ENCODE data around the gene KCNJ1.

KCNJ1 gene

DNA sequence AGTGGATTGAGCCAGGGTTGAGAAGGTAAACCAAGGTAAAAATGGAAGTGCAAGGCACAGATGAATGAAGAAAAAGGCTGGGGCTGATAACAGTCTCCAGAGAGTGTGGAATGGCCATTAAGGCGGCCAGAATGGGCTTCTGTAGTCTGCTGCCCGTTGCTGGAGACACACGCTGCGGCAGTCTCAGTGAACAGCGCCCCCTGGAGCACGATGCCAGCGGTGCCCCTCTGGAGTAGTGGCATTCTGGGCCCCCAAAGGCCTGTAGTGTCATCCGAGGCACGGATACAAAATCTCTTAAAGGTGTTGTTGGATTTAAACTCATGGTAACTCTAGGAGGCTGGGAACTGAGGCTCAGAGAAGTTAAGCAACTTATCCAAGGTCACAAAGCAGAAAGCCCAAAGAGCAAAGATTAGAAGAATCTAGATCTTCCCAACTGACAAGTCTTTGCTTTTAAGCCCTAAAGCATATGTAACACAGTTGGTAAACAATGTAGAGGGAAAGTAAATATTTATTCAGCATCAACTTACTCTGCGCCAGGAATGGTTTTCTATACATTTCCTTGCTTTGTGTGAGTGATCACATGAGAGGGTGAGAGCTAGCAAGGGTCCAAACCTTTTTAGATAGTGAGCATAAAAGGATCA, 18.2 kb downstream of the KCNJ1 start:
- peak; percentile 54 for DNase-seq (ENCODE audit: low spot score)

DNA sequence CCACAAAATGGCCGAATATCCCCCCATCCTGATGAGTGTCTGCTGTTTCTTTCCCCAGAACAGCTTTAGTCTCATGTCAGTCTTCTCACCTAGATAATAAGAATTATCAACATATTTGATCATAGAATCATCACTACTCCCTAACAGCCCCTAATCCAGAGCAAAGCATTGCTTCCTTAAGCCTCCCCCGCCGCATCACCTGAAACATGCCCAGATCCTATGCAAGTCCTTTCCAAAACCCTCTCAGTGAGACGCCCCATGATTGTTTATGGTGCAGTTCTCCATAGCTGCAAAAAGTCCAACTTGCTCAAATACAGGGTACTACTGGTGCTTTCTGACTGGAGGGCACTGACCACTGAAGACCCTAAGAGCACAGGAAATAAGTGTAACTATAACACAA, 20.1 kb downstream of the KCNJ1 start:
- DNase-seq (ENCODE audit: low spot score): no peak

DNA sequence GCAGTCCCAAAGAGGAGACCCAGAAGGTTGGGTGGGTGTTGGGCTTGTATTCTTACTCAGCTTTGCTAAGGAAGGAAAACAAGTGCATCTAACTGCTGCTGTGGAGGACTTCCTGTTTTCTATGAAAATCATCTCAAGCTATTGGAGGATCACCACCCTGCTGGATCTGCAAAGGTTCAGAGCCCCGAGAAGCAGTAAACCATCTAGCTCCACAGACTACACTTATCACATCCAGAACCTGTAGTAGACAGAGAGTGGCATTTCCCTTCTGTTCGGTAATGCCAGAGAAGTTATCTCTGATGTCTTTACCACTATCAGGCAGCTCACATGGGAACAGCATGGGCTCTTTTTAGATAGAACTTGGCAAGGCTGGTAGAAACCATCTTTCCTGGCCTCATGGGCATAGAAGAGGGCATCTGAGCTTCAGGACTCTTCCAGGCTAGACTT, 21.7 kb downstream of the KCNJ1 start:
- DNase-seq (ENCODE audit: low spot score): no peak

DNA sequence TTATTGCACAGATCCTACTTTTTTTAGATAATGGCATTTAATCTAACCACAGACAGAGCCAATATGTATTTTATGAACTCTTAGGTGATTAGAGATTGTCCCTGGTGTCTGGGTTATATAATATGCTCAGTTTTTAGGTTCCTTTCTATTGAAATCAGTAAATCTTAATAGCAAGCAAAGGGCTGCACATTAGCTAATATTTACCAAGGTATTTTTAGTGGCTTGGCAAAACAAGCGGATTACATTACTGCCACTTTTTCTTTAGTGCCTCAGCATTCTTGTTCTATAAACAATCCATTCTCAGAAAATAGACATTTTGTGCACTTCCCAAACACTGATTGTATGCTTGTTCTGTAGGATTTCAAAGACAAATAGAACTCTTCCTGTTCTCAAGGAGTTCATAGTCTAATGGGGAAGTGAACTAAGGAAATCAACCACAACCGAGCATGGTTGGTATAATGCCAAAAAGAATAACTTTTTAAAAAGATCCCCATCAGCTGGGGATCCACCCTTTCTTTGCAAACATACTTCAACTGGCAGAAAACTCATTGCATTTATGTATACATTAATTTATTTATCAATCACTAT, 23.8 kb downstream of the KCNJ1 start:
- DNase-seq (ENCODE audit: low spot score): no peak

DNA sequence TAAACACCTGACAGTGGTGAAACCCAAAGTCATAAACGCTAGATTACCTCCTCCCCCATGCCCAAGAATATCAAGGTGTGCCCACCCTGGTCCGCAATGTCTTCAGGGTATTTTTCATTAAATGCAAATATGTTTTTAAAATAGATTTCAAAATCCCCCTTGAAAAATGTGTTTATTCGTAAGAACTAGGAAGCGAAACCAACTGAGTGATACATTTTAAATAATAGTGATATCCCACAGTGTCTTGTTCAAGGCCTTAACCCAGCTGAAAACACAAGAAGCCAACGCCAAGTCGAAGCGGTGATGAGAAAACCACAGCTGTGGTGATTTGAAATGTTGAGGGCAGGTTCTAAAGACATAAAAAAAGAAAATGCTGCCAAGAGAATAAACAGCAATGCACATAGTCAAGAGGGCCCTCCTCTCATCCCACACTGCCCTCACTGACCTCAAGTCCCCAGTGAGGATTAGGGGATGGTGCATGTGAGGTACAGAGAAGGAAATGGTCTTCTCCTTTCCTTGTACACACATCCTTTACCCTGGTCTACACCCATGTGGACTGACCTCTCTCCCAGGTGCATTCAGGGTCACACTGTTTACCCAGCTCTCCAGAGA, 25.5 kb downstream of the KCNJ1 start:
- DNase-seq (ENCODE audit: low spot score): no peak

DNA sequence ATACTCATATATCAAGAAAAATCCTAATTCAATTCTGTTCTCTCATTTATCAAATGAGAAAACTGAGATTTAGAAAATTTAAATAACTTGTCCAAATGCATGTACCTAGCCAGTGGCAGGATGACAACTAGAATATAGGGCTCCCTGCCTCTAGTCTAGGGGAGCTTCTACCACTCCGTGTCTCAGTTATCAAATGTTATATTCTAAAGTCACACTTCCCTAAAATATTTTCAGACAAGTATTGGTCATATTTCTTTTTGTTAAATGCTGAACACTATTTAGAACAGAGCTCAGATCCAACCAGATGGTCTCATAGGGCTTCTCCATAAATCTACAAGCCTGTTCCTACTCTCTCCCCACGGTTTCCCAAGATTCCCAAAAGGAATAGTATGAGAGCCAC, 26.3 kb downstream of the KCNJ1 start:
- no peak for DNase-seq (ENCODE audit: low spot score)

DNA sequence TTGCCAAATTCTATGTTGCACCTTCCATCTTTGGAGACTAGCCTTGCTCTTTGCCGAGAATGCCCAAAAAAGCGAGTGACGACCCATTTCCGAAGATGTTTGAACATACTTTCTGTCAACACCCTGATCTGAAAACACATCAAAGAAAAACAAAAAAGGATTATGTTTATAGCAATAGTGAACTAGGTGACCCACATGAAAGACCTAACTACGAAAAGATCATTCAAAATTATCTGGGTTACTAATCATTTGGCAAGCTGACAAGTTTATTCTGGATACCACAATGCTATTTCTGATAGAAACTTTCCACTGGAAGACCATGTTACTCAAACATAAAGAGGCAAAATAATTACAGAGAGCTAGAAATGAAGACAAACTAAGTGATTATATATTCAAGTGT, 27.0 kb downstream of the KCNJ1 start:
- no peak for DNase-seq (ENCODE audit: low spot score)

DNA sequence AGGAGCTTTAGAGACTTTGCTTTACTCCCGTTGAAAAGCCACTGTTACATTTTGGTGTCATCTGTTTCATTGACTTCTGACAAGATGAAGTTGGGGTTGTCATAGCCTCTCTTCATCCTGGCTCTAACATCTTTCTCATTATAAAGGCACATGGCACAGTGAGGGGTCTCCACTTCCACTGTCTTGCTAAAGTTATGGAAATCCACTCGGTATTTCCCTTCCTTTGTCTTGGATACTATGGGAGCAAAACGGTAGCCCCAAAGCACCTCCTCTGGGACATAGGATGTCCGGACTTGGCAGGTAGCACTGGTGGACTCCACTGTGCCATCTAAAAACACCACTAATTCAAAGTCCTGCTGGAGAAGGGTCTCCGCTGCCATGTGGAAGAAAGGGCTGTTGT, 28.0 kb downstream of the KCNJ1 start:
- DNase-seq (ENCODE audit: low spot score): no peak

DNA sequence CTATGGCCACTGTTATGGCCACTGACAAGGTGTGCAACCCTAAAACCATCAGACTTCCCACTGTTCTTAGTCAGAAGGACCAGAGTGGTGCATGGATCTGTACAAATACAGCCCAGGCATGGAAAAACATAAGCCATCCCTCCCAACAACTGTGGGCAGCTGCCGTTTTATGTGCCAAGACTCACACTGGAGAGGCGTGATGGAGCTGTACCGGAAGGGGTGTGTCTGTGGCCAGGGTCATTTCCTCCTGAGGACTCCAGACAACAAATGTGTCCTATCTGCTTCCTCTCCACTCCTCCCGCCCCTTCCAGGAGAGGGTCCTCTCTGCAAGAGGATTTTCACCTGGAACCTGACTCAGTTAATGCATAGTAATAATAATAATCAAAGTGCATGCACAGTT, 29.5 kb downstream of the KCNJ1 start:
- DNase-seq (ENCODE audit: low spot score): peak; percentile 13

DNA sequence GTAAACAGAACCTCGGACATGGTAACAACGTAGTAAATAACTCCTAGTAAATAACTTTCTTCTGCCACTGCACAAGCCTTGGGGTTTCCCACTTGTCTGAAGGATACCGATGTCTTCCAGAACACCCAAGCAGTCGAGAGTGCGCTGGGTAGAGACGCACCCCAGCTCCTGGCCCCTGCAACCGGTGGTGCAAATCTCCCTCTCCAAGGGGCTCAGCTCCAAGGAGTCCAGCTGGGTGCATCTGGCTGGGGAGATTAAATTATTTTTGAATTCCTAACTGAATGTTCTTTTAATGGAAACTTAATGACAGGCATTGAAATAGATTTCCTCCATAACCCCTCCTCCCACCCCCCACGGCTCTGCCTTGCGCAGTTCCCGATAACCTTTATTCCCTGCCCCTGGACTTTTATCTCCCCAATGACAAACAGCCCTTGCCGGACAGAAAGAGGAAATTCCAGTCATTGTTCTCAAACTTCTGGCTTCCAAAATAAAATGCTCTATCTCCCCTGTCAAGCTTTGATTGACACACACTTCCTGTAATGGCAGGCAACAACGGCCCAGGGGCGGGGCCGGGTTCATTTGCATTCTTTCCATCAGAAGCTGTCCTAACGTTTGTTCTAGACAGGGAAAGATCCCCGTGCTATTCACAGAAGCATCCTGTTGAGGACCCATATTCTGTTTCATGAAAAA, 31.2 kb downstream of the KCNJ1 start:
- no peak for DNase-seq (ENCODE audit: low spot score)

DNA sequence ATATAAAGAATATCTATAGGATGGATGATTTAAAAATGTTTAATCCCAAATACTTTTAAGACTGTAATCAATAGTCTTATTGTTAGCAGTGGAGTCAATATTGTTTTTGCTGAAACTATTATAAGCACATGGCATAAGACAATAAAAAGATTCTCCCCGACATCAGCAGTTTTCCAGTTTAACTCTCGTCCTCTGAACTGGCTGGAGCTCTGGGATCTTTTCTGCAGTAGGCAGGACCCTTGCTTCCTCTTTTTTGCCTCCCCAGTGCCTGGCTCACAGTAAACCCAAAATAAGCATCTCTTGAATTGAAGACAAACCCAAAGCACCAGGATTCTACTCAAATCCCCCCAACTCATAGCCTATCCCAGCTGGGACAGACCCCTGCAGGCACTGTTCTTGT, 32.9 kb downstream of the KCNJ1 start:
- DNase-seq (ENCODE audit: low spot score): no peak

DNA sequence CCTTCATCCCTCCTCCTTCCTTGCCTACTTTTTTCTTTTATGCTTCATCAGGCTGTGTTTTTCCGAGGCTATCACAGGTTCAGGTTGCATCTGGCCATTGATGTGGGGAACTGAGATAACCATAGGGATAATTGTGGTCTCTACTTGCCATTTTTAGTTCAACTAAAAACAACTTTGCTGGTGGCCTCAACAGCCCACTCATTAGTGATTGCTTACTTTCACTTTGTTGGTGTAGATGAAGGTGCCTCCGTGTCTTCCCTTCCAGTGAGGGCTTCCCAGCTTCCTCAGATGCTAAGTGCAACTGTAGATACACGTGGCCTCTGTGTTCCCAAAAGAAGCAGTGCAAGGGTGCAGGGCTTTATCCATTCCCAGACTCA, 35.0 kb downstream of the KCNJ1 start:
- DNase-seq (ENCODE audit: low spot score): no peak

DNA sequence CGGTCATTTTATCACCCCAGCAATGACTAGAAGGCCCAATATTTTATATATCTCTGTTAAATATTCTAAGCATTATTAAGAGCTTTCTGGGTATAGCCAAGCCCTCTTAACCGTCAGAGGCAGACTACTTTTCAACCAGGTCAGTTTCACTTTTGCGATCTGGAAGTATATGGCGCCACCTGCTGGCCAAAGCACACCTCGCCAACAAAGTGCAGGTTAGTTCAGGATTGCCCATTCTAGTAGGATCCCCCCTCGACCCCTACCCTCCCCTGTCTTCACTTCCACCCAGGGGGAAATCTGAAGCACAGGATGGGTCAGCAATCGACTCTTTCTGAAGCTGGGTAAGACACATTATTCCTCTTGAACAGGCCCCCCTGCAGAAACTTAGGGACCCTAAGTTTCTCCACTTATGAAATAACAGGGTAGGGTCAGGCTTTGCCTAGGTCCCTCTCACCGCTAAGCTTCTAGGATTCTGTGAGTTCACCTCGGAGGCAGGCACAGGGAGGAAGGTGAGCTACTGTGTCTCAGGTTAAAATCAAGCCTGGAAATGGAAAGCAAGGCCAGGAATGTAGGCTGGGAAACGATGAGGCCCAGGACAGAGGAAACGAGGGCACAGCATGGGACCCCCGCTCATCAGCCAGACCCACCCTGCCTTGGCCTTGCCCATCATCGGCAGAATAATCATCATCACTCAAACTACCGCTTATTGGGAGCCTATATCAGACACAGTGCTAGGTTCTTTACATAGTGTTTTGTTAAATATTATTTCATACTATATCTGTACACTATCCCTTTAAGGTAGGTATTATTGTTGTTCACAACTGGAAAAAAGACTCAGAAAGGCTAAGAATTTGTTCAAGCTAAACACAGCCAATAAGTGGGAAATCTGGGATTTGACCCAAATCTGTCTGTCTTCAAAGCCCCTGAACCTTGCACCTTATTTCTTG, 35.6 kb downstream of the KCNJ1 start:
- peak; percentile 90 for DNase-seq (ENCODE audit: low spot score)

DNA sequence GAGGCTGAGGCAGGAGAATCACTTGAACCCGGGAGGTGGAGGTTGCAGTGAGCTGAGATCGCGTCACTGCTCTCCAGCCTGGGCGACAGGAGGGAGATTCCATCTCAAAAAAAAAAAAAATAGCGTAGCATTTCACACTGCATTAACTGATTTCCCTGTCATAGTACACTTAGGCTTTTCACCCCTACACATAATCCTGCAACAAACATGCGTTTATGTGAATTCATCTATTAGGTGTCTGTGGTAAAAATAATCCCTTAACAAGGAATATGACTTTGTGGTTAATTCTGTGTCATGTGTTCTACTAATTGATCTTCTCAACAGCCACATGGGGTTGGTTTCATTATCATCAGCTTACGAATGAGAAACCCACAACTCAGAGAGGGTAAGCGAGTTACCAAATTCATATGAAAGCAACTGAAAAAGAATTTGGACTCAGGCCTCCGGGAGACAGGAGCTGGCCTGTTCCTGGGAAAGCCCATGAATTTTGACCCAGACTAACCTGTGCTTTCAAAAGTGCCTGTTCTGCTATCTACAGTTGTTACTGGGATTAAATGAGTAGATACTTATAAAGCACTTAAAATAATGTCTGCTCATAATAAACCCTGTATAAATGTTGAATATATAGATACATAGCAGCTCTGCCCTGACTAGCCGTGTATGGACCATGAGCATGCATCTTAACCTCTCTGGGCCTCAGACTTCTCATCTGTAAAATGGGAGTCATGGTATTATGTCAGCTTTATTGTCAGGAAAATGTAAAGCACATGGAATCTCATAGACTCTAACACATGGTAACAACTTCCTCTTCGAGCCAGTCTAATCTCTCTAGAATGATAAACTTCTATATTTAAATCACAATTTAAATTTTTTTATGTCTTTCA, 36.6 kb downstream of the KCNJ1 start:
- peak; percentile 30 for DNase-seq (ENCODE audit: low spot score)

DNA sequence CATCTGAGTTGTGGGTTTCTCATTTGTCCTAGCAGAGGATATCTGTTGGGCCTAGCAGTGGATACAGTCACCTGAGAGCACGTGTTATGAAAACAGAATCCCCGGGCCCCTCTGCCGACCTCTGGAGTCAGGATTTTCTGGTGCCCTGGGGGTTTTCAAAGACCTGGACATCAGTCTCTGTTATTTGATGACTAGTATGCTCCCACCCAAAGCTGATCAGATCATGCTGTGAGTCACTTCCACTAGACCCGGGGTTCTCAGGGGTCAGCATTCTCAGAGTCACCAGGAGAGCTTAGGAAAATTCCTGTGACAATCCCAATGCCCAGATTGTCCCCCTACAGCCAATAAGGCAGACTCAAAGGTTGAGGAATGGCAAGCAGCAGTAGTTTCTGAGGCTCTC, 38.7 kb downstream of the KCNJ1 start:
- no peak for DNase-seq (ENCODE audit: low spot score)

DNA sequence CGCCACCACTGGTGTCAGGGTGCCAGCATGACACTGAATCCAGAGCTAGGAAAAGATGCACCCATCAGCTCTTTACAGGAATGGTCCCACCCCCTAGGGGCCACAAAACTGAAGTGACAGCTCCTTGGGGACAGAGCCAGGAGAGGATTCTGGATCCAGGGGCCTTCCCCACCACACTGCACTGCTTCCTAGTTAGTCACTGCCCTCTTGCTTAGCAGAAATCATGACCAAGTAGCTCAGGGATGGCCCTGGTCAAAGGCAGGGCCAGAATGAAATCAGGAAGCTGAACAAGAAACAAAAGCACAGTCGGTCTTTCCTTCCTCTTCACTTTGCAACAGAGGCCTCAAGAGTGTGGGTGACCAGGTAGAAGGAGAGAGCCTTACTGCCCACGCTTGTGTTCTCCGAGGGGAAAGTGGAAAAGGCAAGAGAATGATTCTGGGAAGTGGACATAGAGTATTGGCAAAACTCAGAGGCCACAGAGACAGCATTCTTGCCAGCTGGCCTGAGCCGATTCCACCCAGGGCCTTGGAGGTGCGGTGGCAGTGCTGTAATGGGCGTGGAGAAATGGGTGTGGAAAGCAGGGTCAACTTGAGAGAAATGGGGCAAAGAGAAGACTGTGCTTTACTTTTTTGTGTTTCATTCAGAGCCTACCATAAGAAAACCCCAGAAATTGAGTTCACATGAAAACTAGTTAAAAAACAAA, 39.8 kb downstream of the KCNJ1 start:
- DNase-seq (ENCODE audit: low spot score): no peak

DNA sequence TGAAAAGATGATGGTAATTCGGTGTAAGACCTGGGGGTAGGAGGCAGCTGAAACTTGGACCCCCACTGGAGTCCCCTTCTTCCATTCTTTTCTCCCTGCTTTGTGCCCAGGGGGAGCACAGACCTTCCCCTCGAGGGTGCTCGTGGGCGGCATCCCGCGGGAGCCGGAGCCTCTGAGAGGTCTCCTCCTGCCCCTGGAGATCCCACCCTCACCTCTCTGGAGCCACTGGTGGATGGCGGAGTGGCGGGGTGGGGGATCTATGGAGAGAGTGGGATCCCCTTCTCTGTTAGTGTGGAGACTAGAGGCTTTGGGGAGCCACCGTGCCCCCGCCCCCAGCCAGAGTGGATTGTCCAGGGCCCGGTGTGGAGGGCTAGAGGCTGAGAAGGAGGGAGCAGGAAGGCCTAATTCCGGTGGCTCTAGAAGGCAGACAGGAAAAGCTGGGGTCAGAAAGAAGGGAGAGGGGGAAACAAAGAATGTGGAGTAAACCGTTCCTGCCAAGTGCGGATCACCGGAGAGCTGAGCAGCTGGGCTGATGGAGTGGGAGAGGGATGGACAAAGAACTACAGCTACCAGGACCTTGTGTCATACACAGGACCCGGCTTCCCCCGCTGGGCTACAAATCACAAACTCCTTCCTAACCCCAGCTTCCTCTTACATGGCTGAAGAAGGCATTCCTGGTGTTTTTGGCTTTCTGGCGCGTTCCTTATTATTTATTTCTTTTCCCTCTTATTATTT, 41.9 kb downstream of the KCNJ1 start:
- DNase-seq (ENCODE audit: low spot score): no peak

DNA sequence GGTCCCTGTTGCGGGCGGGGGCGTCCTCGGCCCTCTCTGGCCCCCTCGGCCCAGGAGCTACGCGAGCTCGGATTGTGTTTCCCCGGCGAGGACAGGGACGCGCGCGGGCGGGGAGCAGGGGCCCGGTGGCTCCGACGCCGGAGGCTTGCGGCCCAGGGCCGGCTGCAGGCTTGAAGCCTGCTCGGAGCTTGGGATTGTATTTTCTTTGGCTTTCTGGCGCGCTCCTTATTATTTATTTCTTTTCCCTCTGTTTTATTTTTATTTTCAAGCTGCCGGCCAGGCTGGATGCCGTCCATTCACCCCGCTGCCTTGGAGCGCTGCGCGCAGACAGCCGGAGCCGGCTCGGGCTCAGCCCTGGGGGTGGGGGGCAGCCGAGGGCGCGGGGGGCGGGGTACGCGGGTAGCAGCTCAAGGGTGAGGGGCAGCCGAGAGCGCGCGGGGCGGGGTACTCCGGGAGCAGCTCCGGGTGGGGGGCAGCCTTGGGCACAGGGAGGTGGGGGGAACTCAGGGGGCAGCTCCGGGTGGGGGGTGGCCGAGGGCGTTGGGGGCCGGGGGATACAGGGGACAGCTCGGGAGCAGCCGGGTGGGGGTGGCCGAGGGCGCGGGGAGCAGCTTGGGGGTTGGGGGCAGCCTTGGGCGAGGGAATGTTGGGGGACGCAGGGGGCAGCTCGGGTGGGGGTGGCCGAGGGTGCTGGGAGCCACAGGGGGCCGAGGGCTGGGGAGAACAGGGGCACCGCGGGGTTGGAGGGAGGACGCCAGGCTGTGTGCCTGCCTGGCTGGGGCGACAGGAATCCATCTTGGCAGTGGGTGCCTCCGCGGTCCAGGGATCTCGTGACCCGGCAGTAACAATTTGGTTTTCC, 42.7 kb downstream of the KCNJ1 start:
- DNase-seq (ENCODE audit: low spot score): no peak

DNA sequence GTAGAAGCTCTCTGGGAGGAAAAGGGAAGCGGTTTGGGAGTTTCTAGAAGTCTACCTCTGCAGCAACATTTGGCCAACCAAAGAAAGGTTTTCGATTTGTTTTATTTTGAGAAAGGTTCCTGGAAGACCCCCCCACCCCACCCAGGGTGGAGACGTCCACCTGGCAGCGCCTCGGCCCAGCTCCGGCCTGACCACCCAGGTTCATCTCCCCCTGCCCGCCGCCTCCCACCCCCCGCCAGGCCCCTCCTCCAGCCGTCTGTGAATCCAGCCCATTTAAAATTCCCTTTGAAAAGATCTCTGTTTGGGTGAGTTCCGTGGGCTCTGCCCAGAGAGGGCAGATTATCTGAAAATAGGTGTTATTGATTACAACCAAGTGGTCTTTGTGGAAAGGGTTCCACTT, 43.3 kb downstream of the KCNJ1 start:
- no peak for DNase-seq (ENCODE audit: low spot score)

Data from activated CD4-positive, alpha-beta T cell treated with anti-CD3 and anti-CD28 coated beads, Interleukin-2, Interleukin-4, amounts not matched to agents 100 ng/mL and 50 ng/mL, durations not matched to agents 16 hours and 8 hours (primary cell).